ENCODE data around the gene LCP2. TPM values are rescaled to one million over a fixed set of nuclear protein-coding genes. Genes with fewer than 3 reads are reported as not detected.
A peak's percentile ranks its signal among the peaks of the same experiment; 100 is the strongest.

Gene LCP2
- total and polyA plus RNA-seq, 2 of the 4 experiments (the other 2 are of a cell fraction): not detected

GRCh38 chr5:170306381-170306831 lies 8.8 kb upstream of the LCP2 start:
- Histone ChIP-seq H3K4me3 (ENCODE audit: insufficient read depth, low read depth, low read length) (no peak overlapping the region), H4K8ac (ENCODE audit: low read depth in 2 of 2, low read length in 2 of 2) (no peak overlapping the region), H2BK5ac (ENCODE audit: low read depth, low read length, poor library complexity, severe bottlenecking) (no peak overlapping the region), H4K20me1 (ENCODE audit: insufficient read depth, low read length) (no peaks in the 10 kb centered on the region), H3K18ac (ENCODE audit: low read depth, low read length) (no peak overlapping the region), H3K9ac (ENCODE audit: low read depth, low read length) (no peak overlapping the region), H2AFZ (replicated peaks; ENCODE audit: low read length, poor library complexity) (no peak overlapping the region), H2BK15ac (ENCODE audit: low read depth, low read length) (no peak overlapping the region), H3K4me1 (ENCODE audit: control insufficient read depth, insufficient read depth, low read length) (no peaks in the 10 kb centered on the region), H2AK9ac (replicated peaks; ENCODE audit: low read depth, low read length, poor library complexity) (no peak overlapping the region), H2BK20ac (ENCODE audit: low read depth, low read length) (no peak overlapping the region), H3K14ac (replicated peaks; ENCODE audit: low read depth, low read length) (no peak overlapping the region), H2AK5ac (ENCODE audit: low read depth, low read length) (no peak overlapping the region), H3K9me1 (ENCODE audit: insufficient read depth, low read length) (no peaks in the 10 kb centered on the region), H3K23ac (ENCODE audit: low read depth, low read length) (no peak overlapping the region), H3K27me3 (ENCODE audit: control insufficient read depth, insufficient read depth, low read length) (no peaks in the 10 kb centered on the region), H2BK120ac (ENCODE audit: low read depth, low read length) (no peak overlapping the region), H3K56ac (ENCODE audit: extremely low read depth, insufficient read depth, low read length) (no peak overlapping the region), H3K9me3 (ENCODE audit: control insufficient read depth, insufficient read depth, low read length) (no peaks in the 10 kb centered on the region), H4K5ac (ENCODE audit: low read depth, low read length) (no peak overlapping the region), H3K36me3 (ENCODE audit: control insufficient read depth, insufficient read depth, low read length) (no peaks in the 10 kb centered on the region), H3K4me2 (ENCODE audit: low read depth, low read length) (no peak overlapping the region), H3K27ac (ENCODE audit: insufficient read depth, low read length) (no peak overlapping the region), H3K4ac (ENCODE audit: low read depth, low read length) (no peak overlapping the region), H3K79me1 (ENCODE audit: low read depth in 1 of 2, low read length in 2 of 2) (no peaks in the 10 kb centered on the region), H4K91ac (ENCODE audit: insufficient read depth, low read depth, low read length) (no peak overlapping the region)
- intact Hi-C loops (cut with micrococcal nuclease): no loop called here
- TF ChIP-seq BHLHE40 (IDR thresholded peaks at IDR 0.05; ENCODE audit: low read depth, low read length): no peak
- no peak for TF ChIP-seq MAFK (IDR thresholded peaks at IDR 0.05; ENCODE audit: low read depth, low read length)
- no peak for TF ChIP-seq USF2 (IDR thresholded peaks at IDR 0.05; ENCODE audit: low read depth, low read length)
- TF ChIP-seq FOS (IDR thresholded peaks at IDR 0.05; ENCODE audit: low read depth, low read length): no peak
- no peak for TF ChIP-seq NFE2L2 (IDR thresholded peaks at IDR 0.05; ENCODE audit: low read depth, low read length)
- DNase-seq (peak; percentile 0), ATAC-seq (ENCODE audit: low read depth) (no peak)
- dilution Hi-C loops (cut with HindIII; ENCODE audit: low sequenced_read_pairs, unreplicated experiment): no loop called here
- in situ Hi-C loops (cut with MboI; ENCODE audit: low sequenced_read_pairs): no loop called here
- no TSS peak for BruUV-seq (replicated peaks)
- ChIA-PET POLR2A (ENCODE audit: unreplicated experiment) (no interaction called here), CTCF (no interaction called here)
- WGBS, 2 experiments (ENCODE audit: extremely low coverage in 2 of 2, insufficient read length in 1 of 2): 60% methylated on average over 2 of the region's 5 CpGs; no CpG with 5 or more reads in 1 of the 2 experiments
